Measurements from ENCODE around the gene JARID2.

DNA sequence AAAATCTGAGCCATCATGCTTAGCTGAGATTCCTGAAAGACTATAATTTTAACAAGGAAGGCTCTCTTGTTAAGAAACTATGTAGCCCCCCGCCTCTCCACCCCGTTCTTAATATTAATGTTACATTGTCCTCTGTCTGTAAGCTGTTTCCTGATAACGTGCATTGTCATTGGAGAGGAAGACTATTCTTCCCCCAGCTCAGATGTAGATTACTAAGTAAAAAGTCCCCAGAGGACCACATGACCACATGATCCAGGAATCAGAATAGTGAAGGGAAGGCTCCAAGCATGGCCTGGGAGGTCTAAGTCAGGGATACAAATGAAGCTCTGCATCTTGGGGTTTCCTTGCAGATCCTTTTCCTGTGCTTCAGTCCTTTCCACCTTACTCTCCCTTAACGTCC lies 106.4 kb downstream of the JARID2 start:
- TF ChIP-seq, protein P1, sequence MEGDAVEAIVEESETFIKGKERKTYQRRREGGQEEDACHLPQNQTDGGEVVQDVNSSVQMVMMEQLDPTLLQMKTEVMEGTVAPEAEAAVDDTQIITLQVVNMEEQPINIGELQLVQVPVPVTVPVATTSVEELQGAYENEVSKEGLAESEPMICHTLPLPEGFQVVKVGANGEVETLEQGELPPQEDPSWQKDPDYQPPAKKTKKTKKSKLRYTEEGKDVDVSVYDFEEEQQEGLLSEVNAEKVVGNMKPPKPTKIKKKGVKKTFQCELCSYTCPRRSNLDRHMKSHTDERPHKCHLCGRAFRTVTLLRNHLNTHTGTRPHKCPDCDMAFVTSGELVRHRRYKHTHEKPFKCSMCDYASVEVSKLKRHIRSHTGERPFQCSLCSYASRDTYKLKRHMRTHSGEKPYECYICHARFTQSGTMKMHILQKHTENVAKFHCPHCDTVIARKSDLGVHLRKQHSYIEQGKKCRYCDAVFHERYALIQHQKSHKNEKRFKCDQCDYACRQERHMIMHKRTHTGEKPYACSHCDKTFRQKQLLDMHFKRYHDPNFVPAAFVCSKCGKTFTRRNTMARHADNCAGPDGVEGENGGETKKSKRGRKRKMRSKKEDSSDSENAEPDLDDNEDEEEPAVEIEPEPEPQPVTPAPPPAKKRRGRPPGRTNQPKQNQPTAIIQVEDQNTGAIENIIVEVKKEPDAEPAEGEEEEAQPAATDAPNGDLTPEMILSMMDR (IDR thresholded peaks at IDR 0.05) = no peak
- no peak for TF ChIP-seq POLR2A (IDR thresholded peaks at IDR 0.05)
- TF ChIP-seq EP300 (IDR thresholded peaks at IDR 0.05) = no peak

Data from suprapubic skin (tissue), 3 donors.